SK-N-SH (cell line): ENCODE measurements around the gene TTC23L. TPM values are rescaled to one million over a fixed set of nuclear protein-coding genes. Genes with fewer than 3 reads are reported as not detected.

Source experiments
- CTCF ChIA-PET: fragments of 300-600, 350-600 bp; formaldehyde crosslinking; extraction: SDS; loops from one replicate; lab custom pipeline; 2021; lab: Yijun Ruan, JAX
- POLR2A ChIA-PET: fragments of 350-600 bp; sonication (Branson Sonifier 250); formaldehyde crosslinking; extraction: SDS; loops from one replicate; lab custom pipeline; 2020; ENCODE audit warnings: antibody characterized with exemption, inconsistent platforms; lab: Yijun Ruan, JAX
- DNase-seq: peaks from one replicate; pipeline ENCODE4 v3.0.0; 2012
- H2AFZ ChIP-seq: fragments of 200-600 bp; sonication (generic); 2 replicates; pipeline ENCODE4 v1.8.1; 2016; ENCODE audit warnings: antibody characterized with exemption, mild to moderate bottlenecking, low read depth
- H3F3A ChIP-seq: fragments of 200-600 bp; sonication (generic); replicated peaks from 2 replicates; pipeline ENCODE3; 2016; ENCODE audit warnings: antibody characterized with exemption, mild to moderate bottlenecking; ENCODE audit not compliant: insufficient read depth
- H3K27ac ChIP-seq, 2 experiments: fragments of 200-500 bp in 1 of 2; fragments of 200-600 bp in 1 of 2; sonication (Bioruptor generic) in 1 of 2; sonication (generic), shearing (Covaris generic) in 1 of 2; 2 replicates each; pipeline versions ENCODE4 v1.5.1 to v1.6.1; 2014 to 2016; ENCODE audit warnings: low read depth in 2 of 2, inconsistent platforms in 1 of 2, low read length in 1 of 2, mild to moderate bottlenecking in 1 of 2, mixed read lengths in 1 of 2
- H3K27me3 ChIP-seq: fragments of 200-600 bp; sonication (generic), shearing (Covaris generic); 2 replicates; pipeline ENCODE4 v1.6.1; 2016; ENCODE audit warnings: mixed run types; ENCODE audit not compliant: insufficient read depth
- H3K36me3 ChIP-seq, 2 experiments: fragments of 200-500 bp in 1 of 2; fragments of 200-600 bp in 1 of 2; sonication (Bioruptor generic) in 1 of 2; sonication (generic) in 1 of 2; replicated peaks in 1 of 2; 2 replicates each; pipeline versions ENCODE3 to v1.5.1; 2014 to 2016; ENCODE audit warnings: low read length in 1 of 2, mild to moderate bottlenecking in 1 of 2; ENCODE audit not compliant: insufficient read depth in 2 of 2, control insufficient read depth in 1 of 2
- H3K4me1 ChIP-seq, 2 experiments: fragments of 200-500 bp in 1 of 2; fragments of 200-600 bp in 1 of 2; sonication (Bioruptor generic) in 1 of 2; sonication (generic), shearing (Covaris generic) in 1 of 2; 2 replicates each; pipeline versions ENCODE4 v1.5.1 to v1.6.1; 2014 to 2016; ENCODE audit warnings: low read depth in 1 of 2, low read length in 1 of 2, mixed run types in 1 of 2; ENCODE audit not compliant: insufficient read depth in 2 of 2, control insufficient read depth in 1 of 2
- H3K4me2 ChIP-seq: fragments of 200-600 bp; sonication (generic), shearing (Covaris generic); 2 replicates; pipeline ENCODE4 v1.6.1; 2017; ENCODE audit warnings: mixed run types
- H3K4me3 ChIP-seq, 2 experiments: fragments of 200-500 bp in 1 of 2; fragments of 200-600 bp in 1 of 2; sonication (Bioruptor generic) in 1 of 2; sonication (generic), shearing (Covaris generic) in 1 of 2; 2 replicates each; pipeline versions ENCODE4 v1.5.1 to v1.8.1; 2014 to 2016; ENCODE audit warnings: low read depth in 2 of 2, inconsistent platforms in 1 of 2, low read length in 1 of 2, mild to moderate bottlenecking in 1 of 2, mixed read lengths in 1 of 2, moderate library complexity in 1 of 2
- H3K79me2 ChIP-seq: fragments of 200-600 bp; sonication (generic); 2 replicates; pipeline ENCODE4 v1.8.1; 2017; ENCODE audit warnings: mild to moderate bottlenecking; ENCODE audit not compliant: insufficient read depth
- H3K9ac ChIP-seq: fragments of 200-600 bp; sonication (generic); 2 replicates; pipeline ENCODE4 v1.6.1; 2017; ENCODE audit warnings: mixed run types
- H3K9me2 ChIP-seq: fragments of 200-600 bp; sonication (generic); 2 replicates; pipeline ENCODE4 v1.6.1; 2017; ENCODE audit warnings: mixed run types
- H3K9me3 ChIP-seq: fragments of 200-600 bp; sonication (generic); 2 replicates; pipeline ENCODE4 v1.6.1; 2017; ENCODE audit warnings: mixed run types, mild to moderate bottlenecking, moderate library complexity
- H4K20me1 ChIP-seq: fragments of 200-600 bp; sonication (generic); 2 replicates; pipeline ENCODE4 v1.6.1; 2017; ENCODE audit warnings: mild to moderate bottlenecking, mixed run types; ENCODE audit not compliant: insufficient read depth
- CHD2 ChIP-seq: fragments of 150-350 bp; IDR thresholded peaks from 2 replicates; pipeline ENCODE4 v1.6.1; 2018; ENCODE audit warnings: low read length; ENCODE audit not compliant: partially characterized antibody
- EP300 ChIP-seq, 2 experiments: IDR thresholded peaks; 2 replicates each; pipeline versions ENCODE4 v1.4.0 to v1.6.1; 2012; ENCODE audit warnings: borderline replicate concordance in 1 of 2, low read depth in 1 of 2, low read length in 1 of 2
- EZH2phosphoT487 ChIP-seq: fragments of 200-600 bp; sonication (generic); IDR thresholded peaks from 2 replicates; pipeline ENCODE4 v1.6.1; 2017; ENCODE audit warnings: low read depth, mixed run types, mild to moderate bottlenecking, antibody characterized with exemption, moderate library complexity, borderline replicate concordance
- FOSL2 ChIP-seq: IDR thresholded peaks from 2 replicates; pipeline ENCODE4 v1.4.0; 2012; ENCODE audit warnings: low read depth, mild to moderate bottlenecking, moderate library complexity, borderline replicate concordance
- FOXJ3 ChIP-seq: sonication (generic); formaldehyde crosslinking; IDR thresholded peaks from 2 replicates; pipeline ENCODE4 v1.5.1; 2020; ENCODE audit warnings: mild to moderate bottlenecking, missing genetic modification reagents
- FOXM1 ChIP-seq: IDR thresholded peaks from 2 replicates; pipeline ENCODE4 v1.4.0; 2012; ENCODE audit warnings: low read depth, mild to moderate bottlenecking
- IRF3 ChIP-seq: fragments of 150-350 bp; IDR thresholded peaks from 2 replicates; pipeline ENCODE4 v1.6.1; 2016; ENCODE audit warnings: mild to moderate bottlenecking, low read depth, low read length
- NFIC ChIP-seq: IDR thresholded peaks from 2 replicates; pipeline ENCODE4 v1.4.0; 2012; ENCODE audit warnings: borderline replicate concordance
- NRF1 ChIP-seq: IDR thresholded peaks from 2 replicates; pipeline ENCODE4 v1.6.1; 2012; ENCODE audit warnings: low read depth, mild to moderate bottlenecking, low read length
- RCOR1 ChIP-seq: fragments of 150-350 bp; IDR thresholded peaks from 2 replicates; pipeline ENCODE4 v1.6.1; 2017; ENCODE audit warnings: antibody characterized with exemption, low read length
- RXRA ChIP-seq: IDR thresholded peaks from 2 replicates; pipeline ENCODE4 v1.4.0; 2012; ENCODE audit warnings: low read depth, mild to moderate bottlenecking, borderline replicate concordance
- SIN3A ChIP-seq: IDR thresholded peaks from 2 replicates; pipeline ENCODE4 v1.6.1; 2012; ENCODE audit warnings: low read depth, mild to moderate bottlenecking, low read length, moderate library complexity, borderline replicate concordance
- TAF1 ChIP-seq: IDR thresholded peaks from 2 replicates; pipeline ENCODE4 v1.6.1; 2012; ENCODE audit warnings: low read depth, mild to moderate bottlenecking, low read length, moderate library complexity, borderline replicate concordance
- TCF12 ChIP-seq: IDR thresholded peaks from 2 replicates; pipeline ENCODE4 v1.4.0; 2012
- TEAD4 ChIP-seq: IDR thresholded peaks from 2 replicates; pipeline ENCODE4 v1.4.0; 2012; ENCODE audit warnings: mild to moderate bottlenecking, borderline replicate concordance; ENCODE audit not compliant: insufficient read depth
- USF2 ChIP-seq: fragments of 150-350 bp; IDR thresholded peaks from 2 replicates; pipeline ENCODE4 v1.6.1; 2017; ENCODE audit warnings: antibody characterized with exemption, low read length, low read depth, borderline replicate concordance
- WGBS: methylation state at CpG from one replicate; pipeline ENCODE4 v1.1.6; 2017; ENCODE audit warnings: low lambda C conversion rate; 5-methylcytosine and 5-hydroxymethylcytosine counted together
- polyA plus RNA-seq, 3 experiments: library from polyadenylated mRNA; depleted of rRNA; stranded (reverse); fragments of >200 nt; gene quantifications; 2 replicates each; pipeline ENCODE4 v1.2.3, GENCODE V29; 2012
- TF ChIP-seq, protein P1 (sequence below): IDR thresholded peaks from 2 replicates; pipeline ENCODE4; 2012
- TF ChIP-seq, protein P2 (sequence below): fragments of 200-600 bp; sonication (generic); IDR thresholded peaks from 2 replicates; pipeline ENCODE4 v1.6.1; 2017; ENCODE audit warnings: antibody characterized with exemption, mild to moderate bottlenecking, moderate library complexity

TTC23L gene
- polyA plus RNA-seq, 1 of the 3 experiments (the other 2 are of a cell fraction): 0.49 TPM

DNA sequence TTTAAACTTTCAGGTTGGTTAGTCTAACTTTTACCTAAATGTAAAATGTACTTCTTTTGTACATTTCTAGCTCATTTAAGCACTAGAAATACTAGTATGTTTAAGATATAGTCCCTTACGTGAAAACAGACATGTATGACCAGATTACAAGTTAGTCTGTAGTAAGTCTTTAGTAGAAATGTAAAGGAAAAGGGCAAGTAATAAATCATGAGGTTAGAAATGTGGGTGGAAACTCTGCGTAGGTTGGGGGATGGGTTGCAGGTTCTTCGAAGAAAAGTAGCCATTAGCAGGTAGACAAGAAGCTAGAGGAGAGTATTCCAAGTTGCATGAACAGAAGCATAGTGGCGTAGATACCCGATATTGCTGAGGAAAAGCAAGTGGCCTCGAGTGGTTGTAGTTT, 53.5 kb downstream of the TTC23L start:
- H3K9ac ChIP-seq: no peak overlapping the region
- no peak overlapping the region for H3K4me3 ChIP-seq
- H3K27ac ChIP-seq: peak overlapping the region; percentile 33 to 60; a peak in 2 of 4 replicates
- 79% methylated on average over 6 of the region's 6 CpGs for WGBS
- no peak for TF ChIP-seq FOXJ3 (CRISPR knock-in tag)
- TF ChIP-seq NRF1: no peak
- TF ChIP-seq CHD2: no peak
- no peak for TF ChIP-seq TEAD4
- no peak for TF ChIP-seq EP300 (IDR thresholded peaks at IDR 0.05; ENCODE audit: borderline replicate concordance in 1 of 2, low read depth in 1 of 2, low read length in 1 of 2)
- TF ChIP-seq RCOR1: no peak
- TF ChIP-seq RXRA: no peak
- TF ChIP-seq SIN3A: no peak
- no peak for TF ChIP-seq TCF12
- no peaks in the 10 kb centered on the region for H3K9me2 ChIP-seq
- ChIA-PET CTCF (interaction anchor here (1.1 to 1.8 kb wide), 2 partner anchors 12 to 369 kb away, joined by 3 to 5 read pairs; no protein-coding TSS in a partner anchor), POLR2A (no interaction called here)
- H3K36me3 ChIP-seq: no peaks in the 10 kb centered on the region
- H3K4me2 ChIP-seq: no peak overlapping the region
- H3F3A ChIP-seq: peaks cover 4% of the 10 kb centered on the region
- no peaks in the 10 kb centered on the region for H3K9me3 ChIP-seq
- H3K27me3 ChIP-seq: no peaks in the 10 kb centered on the region
- no peaks in the 10 kb centered on the region for H3K79me2 ChIP-seq
- no peaks in the 10 kb centered on the region for H4K20me1 ChIP-seq
- H3K4me1 ChIP-seq: peaks cover 0 to 4% of the 10 kb centered on the region in 2 experiments; a peak in 3 of 4 replicates
- DNase-seq: no peak
- peak overlapping the region; percentile 57; the same call in 1 of the 2 replicates for H2AFZ ChIP-seq

GRCh38 chr5:34894716-34895115, 55.8 kb downstream of the TTC23L start:
- ChIA-PET CTCF (interaction anchor here (1.7 to 4.4 kb wide), 3 partner anchors 371 to 409 kb away, joined by 9 to 40 read pairs (median 11); no protein-coding TSS in a partner anchor), POLR2A (no interaction called here)
- Histone ChIP-seq H3K27ac (no peak overlapping the region), H3K27me3 (no peaks in the 10 kb centered on the region), H3K4me2 (no peak overlapping the region), H3K9ac (no peak overlapping the region), H3K4me3 (no peak overlapping the region), H4K20me1 (no peaks in the 10 kb centered on the region), H2AFZ (no peak overlapping the region), H3K9me2 (no peaks in the 10 kb centered on the region), H3F3A (peaks cover 11% of the 10 kb centered on the region), H3K36me3 (no peaks in the 10 kb centered on the region), H3K9me3 (no peaks in the 10 kb centered on the region), H3K79me2 (no peaks in the 10 kb centered on the region), H3K4me1 (peaks cover 0 to 11% of the 10 kb centered on the region in 2 experiments; a peak in 3 of 4 replicates)
- WGBS: 97% methylated on average over 1 of the region's 1 CpG
- no peak for DNase-seq
- no peak for TF ChIP-seq NFIC
- no peak for TF ChIP-seq USF2
- TF ChIP-seq EP300 (IDR thresholded peaks at IDR 0.05; ENCODE audit: borderline replicate concordance in 1 of 2, low read depth in 1 of 2, low read length in 1 of 2): no peak
- TF ChIP-seq, protein P1, sequence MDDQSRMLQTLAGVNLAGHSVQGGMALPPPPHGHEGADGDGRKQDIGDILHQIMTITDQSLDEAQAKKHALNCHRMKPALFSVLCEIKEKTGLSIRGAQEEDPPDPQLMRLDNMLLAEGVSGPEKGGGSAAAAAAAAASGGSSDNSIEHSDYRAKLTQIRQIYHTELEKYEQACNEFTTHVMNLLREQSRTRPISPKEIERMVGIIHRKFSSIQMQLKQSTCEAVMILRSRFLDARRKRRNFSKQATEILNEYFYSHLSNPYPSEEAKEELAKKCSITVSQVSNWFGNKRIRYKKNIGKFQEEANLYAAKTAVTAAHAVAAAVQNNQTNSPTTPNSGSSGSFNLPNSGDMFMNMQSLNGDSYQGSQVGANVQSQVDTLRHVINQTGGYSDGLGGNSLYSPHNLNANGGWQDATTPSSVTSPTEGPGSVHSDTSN: no peak
- no peak for TF ChIP-seq TAF1
- no peak for TF ChIP-seq IRF3
- TF ChIP-seq, protein P2, sequence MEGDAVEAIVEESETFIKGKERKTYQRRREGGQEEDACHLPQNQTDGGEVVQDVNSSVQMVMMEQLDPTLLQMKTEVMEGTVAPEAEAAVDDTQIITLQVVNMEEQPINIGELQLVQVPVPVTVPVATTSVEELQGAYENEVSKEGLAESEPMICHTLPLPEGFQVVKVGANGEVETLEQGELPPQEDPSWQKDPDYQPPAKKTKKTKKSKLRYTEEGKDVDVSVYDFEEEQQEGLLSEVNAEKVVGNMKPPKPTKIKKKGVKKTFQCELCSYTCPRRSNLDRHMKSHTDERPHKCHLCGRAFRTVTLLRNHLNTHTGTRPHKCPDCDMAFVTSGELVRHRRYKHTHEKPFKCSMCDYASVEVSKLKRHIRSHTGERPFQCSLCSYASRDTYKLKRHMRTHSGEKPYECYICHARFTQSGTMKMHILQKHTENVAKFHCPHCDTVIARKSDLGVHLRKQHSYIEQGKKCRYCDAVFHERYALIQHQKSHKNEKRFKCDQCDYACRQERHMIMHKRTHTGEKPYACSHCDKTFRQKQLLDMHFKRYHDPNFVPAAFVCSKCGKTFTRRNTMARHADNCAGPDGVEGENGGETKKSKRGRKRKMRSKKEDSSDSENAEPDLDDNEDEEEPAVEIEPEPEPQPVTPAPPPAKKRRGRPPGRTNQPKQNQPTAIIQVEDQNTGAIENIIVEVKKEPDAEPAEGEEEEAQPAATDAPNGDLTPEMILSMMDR: no peak
- TF ChIP-seq FOXM1: no peak
- TF ChIP-seq FOSL2: no peak
- TF ChIP-seq EZH2phosphoT487: no peak
- no peak for TF ChIP-seq SIN3A
- TF ChIP-seq CHD2: no peak
